GM21723 (cell line): ENCODE results near the gene VAMP3.

Experiments
- ATAC-seq: cut with Tn5 transposase; IDR thresholded peaks from one replicate; pipeline ENCODE4 v1.9.1; 2021; ENCODE audit warnings: mild to moderate bottlenecking, moderate library complexity; ENCODE audit not compliant: unreplicated experiment

The VAMP3 gene

DNA sequence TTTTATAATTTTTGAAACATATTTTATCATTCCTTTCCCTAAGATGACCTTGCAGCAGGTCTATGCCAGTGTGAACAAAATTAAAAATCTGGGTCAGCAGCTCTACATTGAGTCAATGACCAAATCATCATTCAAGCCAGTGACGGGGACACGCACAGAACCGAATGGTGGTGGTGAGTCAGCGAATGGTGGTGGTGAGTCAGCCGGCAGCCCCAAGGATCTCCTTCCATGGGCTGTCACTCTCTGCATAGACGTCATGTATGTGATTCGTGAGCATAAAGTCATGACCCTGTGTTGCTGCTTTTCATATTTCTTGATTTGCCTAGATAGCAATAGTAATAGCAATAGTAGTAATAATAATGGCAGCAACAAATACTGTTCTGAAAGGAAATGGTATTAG, 39.3 kb downstream of the VAMP3 start:
- ATAC-seq = no peak

- ATAC-seq = no peak
Observed at GRCh38 chr1:7811476-7811875, 40.4 kb downstream of the VAMP3 start.

GRCh38 chr1:7813677-7814373, 42.7 kb downstream of the VAMP3 start:
- no peak for ATAC-seq

GRCh38 chr1:7821282-7821681, 50.2 kb downstream of the VAMP3 start:
- no peak for ATAC-seq

DNA sequence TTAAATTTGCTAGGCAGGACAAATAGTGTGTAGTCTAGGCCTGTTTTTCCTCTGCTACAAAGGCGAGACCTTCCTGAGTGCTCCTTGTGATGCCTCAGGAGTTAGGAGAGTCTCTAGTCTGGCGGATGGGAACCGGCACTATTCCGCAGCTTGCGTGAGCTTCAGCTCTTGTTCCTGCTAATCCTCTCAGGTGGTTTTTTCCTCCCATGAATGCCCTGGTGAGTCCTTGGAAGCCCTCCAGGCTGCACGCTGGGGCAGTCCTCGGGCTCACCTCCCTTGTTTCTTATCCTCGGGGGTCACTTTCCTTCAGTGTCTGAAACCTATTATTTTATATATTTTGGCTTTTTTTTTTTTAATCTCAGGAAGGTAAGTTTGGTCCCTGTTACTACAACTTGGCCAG, 53.6 kb downstream of the VAMP3 start:
- ATAC-seq = no peak

GRCh38 chr1:7826363-7826762, 55.3 kb downstream of the VAMP3 start:
- ATAC-seq = no peak

- ATAC-seq = no peak
Observed at GRCh38 chr1:7827126-7827955, 56.2 kb downstream of the VAMP3 start.
